GM12864 (cell line): ENCODE results near the gene CD300LB.

ENCODE experiments used
- DNase-seq: peaks from one replicate; pipeline ENCODE4 v3.0.0-alpha.2; 2011; ENCODE audit warnings: low read depth
- H3K4me3 ChIP-seq: 2 replicates; pipeline ENCODE4 v1.5.1; 2011; ENCODE audit warnings: mild to moderate bottlenecking, low read depth, low read length, control low read depth
- CTCF ChIP-seq: IDR thresholded peaks from 2 replicates; pipeline ENCODE4 v1.5.1; 2011; ENCODE audit warnings: low read depth, mild to moderate bottlenecking, moderate library complexity, low read length, control low read depth, inconsistent platforms; ENCODE audit errors: missing control alignments

CD300LB gene

GRCh38 chr17:74484066-74484465 is 47.2 kb downstream of the CD300LB start:
- H3K4me3 ChIP-seq: no peak overlapping the region
- TF ChIP-seq CTCF: no peak
- DNase-seq: no peak

GRCh38 chr17:74481621-74482020 is 49.7 kb downstream of the CD300LB start:
- DNase-seq: no peak
- no peak for TF ChIP-seq CTCF
- H3K4me3 ChIP-seq: no peak overlapping the region

GRCh38 chr17:74480290-74480689 is 51.0 kb downstream of the CD300LB start:
- no peak overlapping the region for H3K4me3 ChIP-seq
- no peak for TF ChIP-seq CTCF
- no peak for DNase-seq

GRCh38 chr17:74478420-74479100 is 52.7 kb downstream of the CD300LB start:
- H3K4me3 ChIP-seq: no peak overlapping the region
- no peak for TF ChIP-seq CTCF
- DNase-seq: no peak

GRCh38 chr17:74477411-74477810 is 53.9 kb downstream of the CD300LB start:
- H3K4me3 ChIP-seq: no peak overlapping the region
- TF ChIP-seq CTCF: no peak
- DNase-seq: no peak

- H3K4me3 ChIP-seq: no peak overlapping the region
- TF ChIP-seq CTCF: no peak
- DNase-seq: no peak
Observed at GRCh38 chr17:74475189-74475588, 56.1 kb downstream of the CD300LB start.

GRCh38 chr17:74474043-74474792 is 57.1 kb downstream of the CD300LB start:
- no peak for DNase-seq
- no peak for TF ChIP-seq CTCF
- H3K4me3 ChIP-seq: no peak overlapping the region
